ENCODE data around the gene UCMA.

UCMA gene

GRCh38 chr10:13213163-13213562 is 21.0 kb downstream of the UCMA start:
- TF ChIP-seq CTCF (conservative IDR thresholded peaks at IDR 0.05; ENCODE audit: control insufficient read depth, insufficient read depth, low read depth, low read length) = no peak
- H3K4me3 ChIP-seq (ENCODE audit: control insufficient read depth, low read depth, low read length) = no peak overlapping the region
- DNase-seq (ENCODE audit: low read depth) = no peak

- peak; percentile 66 for TF ChIP-seq CTCF (conservative IDR thresholded peaks at IDR 0.05; ENCODE audit: control insufficient read depth, insufficient read depth, low read depth, low read length)
- no peak overlapping the region for H3K4me3 ChIP-seq (ENCODE audit: control insufficient read depth, low read depth, low read length)
- DNase-seq (ENCODE audit: low read depth) = peak; percentile 57
Measured at GRCh38 chr10:13206546-13207443, 27.4 kb downstream of the UCMA start.

GRCh38 chr10:13206091-13206490 is 28.1 kb downstream of the UCMA start:
- DNase-seq (ENCODE audit: low read depth) = no peak
- no peak overlapping the region for H3K4me3 ChIP-seq (ENCODE audit: control insufficient read depth, low read depth, low read length)
- no peak for TF ChIP-seq CTCF (conservative IDR thresholded peaks at IDR 0.05; ENCODE audit: control insufficient read depth, insufficient read depth, low read depth, low read length)

- DNase-seq (ENCODE audit: low read depth) = no peak
- H3K4me3 ChIP-seq (ENCODE audit: control insufficient read depth, low read depth, low read length) = no peak overlapping the region
- TF ChIP-seq CTCF (conservative IDR thresholded peaks at IDR 0.05; ENCODE audit: control insufficient read depth, insufficient read depth, low read depth, low read length) = no peak
Measured at GRCh38 chr10:13201132-13201531, 33.0 kb downstream of the UCMA start.

GRCh38 chr10:13195016-13195415 is 39.2 kb downstream of the UCMA start:
- DNase-seq (ENCODE audit: low read depth) = peak; percentile 38
- H3K4me3 ChIP-seq (ENCODE audit: control insufficient read depth, low read depth, low read length) = no peak overlapping the region
- TF ChIP-seq CTCF (conservative IDR thresholded peaks at IDR 0.05; ENCODE audit: control insufficient read depth, insufficient read depth, low read depth, low read length) = no peak

- TF ChIP-seq CTCF (conservative IDR thresholded peaks at IDR 0.05; ENCODE audit: control insufficient read depth, insufficient read depth, low read depth, low read length) = no peak
- no peak for DNase-seq (ENCODE audit: low read depth)
- H3K4me3 ChIP-seq (ENCODE audit: control insufficient read depth, low read depth, low read length) = no peak overlapping the region
Measured at GRCh38 chr10:13193637-13194036, 40.5 kb downstream of the UCMA start.

Data from fibroblast of mammary gland (primary cell).